IMR-90 (cell line): ENCODE measurements around the gene CHCHD4. TPM values are rescaled to one million over a fixed set of nuclear protein-coding genes. Genes with fewer than 3 reads are reported as not detected.

Experiments used
- ATAC-seq: fragments of 200-7000 bp; cut with Tn5 transposase; 2 replicates; pipeline ENCODE4 v1.9.1; 2020; ENCODE audit warnings: low read depth, mild to moderate bottlenecking, moderate library complexity
- BruUV-seq: library from RNA; stranded (reverse); fragments of 400-500 nt; replicated peaks from 2 replicates; lab custom pipeline; 2021; lab: Mats Ljungman, UMichigan
- CTCF ChIA-PET: fragments of 300-600 bp; formaldehyde crosslinking; extraction: SDS; loops from one replicate; lab custom pipeline; 2021; ENCODE audit warnings: antibody characterized with exemption; lab: Yijun Ruan, JAX
- POLR2A ChIA-PET: fragments of 300-600 bp; sonication (Branson Sonifier 250); formaldehyde crosslinking; loops from one replicate; lab custom pipeline; 2022; ENCODE audit warnings: antibody characterized with exemption; ENCODE audit not compliant: unreplicated experiment; lab: Charles Lee
- DNase-seq: peaks from one replicate; pipeline ENCODE4 v3.0.0; 2013
- H2AFZ ChIP-seq: replicated peaks from 2 replicates; pipeline ENCODE3; 2013; ENCODE audit warnings: low read length, mild to moderate bottlenecking; ENCODE audit not compliant: poor library complexity
- H2AK5ac ChIP-seq: 2 replicates; pipeline ENCODE4 v1.6.1; 2013; ENCODE audit warnings: low read depth, low read length, inconsistent platforms
- H2AK9ac ChIP-seq: replicated peaks from 2 replicates; pipeline ENCODE3; 2013; ENCODE audit warnings: mild to moderate bottlenecking, low read depth, low read length, moderate library complexity; ENCODE audit not compliant: poor library complexity
- H2BK120ac ChIP-seq: 2 replicates; pipeline ENCODE4 v1.6.1; 2013; ENCODE audit warnings: low read depth, low read length, inconsistent platforms
- H2BK15ac ChIP-seq: 3 replicates; pipeline ENCODE4 v1.6.1; 2013; ENCODE audit warnings: low read depth, low read length, inconsistent platforms
- H2BK20ac ChIP-seq: 2 replicates; pipeline ENCODE4 v1.6.1; 2013; ENCODE audit warnings: low read depth, mild to moderate bottlenecking, inconsistent platforms, low read length, moderate library complexity
- H2BK5ac ChIP-seq: 2 replicates; pipeline ENCODE4 v1.6.1; 2013; ENCODE audit warnings: mild to moderate bottlenecking, low read depth, low read length, inconsistent platforms; ENCODE audit not compliant: poor library complexity, severe bottlenecking
- H3K14ac ChIP-seq: replicated peaks from 2 replicates; pipeline ENCODE4 v1.6.1; 2013; ENCODE audit warnings: low read depth, low read length, inconsistent platforms
- H3K18ac ChIP-seq: 2 replicates; pipeline ENCODE4 v1.6.1; 2013; ENCODE audit warnings: low read depth, low read length, control low read depth
- H3K23ac ChIP-seq: 2 replicates; pipeline ENCODE4 v1.6.1; 2013; ENCODE audit warnings: low read depth, low read length, inconsistent platforms
- H3K27ac ChIP-seq: 2 replicates; pipeline ENCODE4 v1.5.1; 2013; ENCODE audit warnings: mild to moderate bottlenecking, control low read depth, low read length; ENCODE audit not compliant: insufficient read depth
- H3K27me3 ChIP-seq: 2 replicates; pipeline ENCODE4 v1.6.1; 2013; ENCODE audit warnings: low read length; ENCODE audit not compliant: control insufficient read depth, insufficient read depth
- H3K36me3 ChIP-seq: 2 replicates; pipeline ENCODE4 v1.6.1; 2013; ENCODE audit warnings: low read length, mixed read lengths; ENCODE audit not compliant: control insufficient read depth, insufficient read depth
- H3K4ac ChIP-seq: 2 replicates; pipeline ENCODE4 v1.6.1; 2013; ENCODE audit warnings: low read depth, low read length, inconsistent platforms
- H3K4me1 ChIP-seq: 2 replicates; pipeline ENCODE4 v1.6.1; 2013; ENCODE audit warnings: low read length, mixed read lengths; ENCODE audit not compliant: control insufficient read depth, insufficient read depth
- H3K4me2 ChIP-seq: 2 replicates; pipeline ENCODE4 v1.6.1; 2013; ENCODE audit warnings: low read depth, mild to moderate bottlenecking, control low read depth, low read length, moderate library complexity
- H3K4me3 ChIP-seq: 2 replicates; pipeline ENCODE4 v1.5.1; 2013; ENCODE audit warnings: low read depth, mild to moderate bottlenecking, control low read depth, low read length, moderate library complexity; ENCODE audit not compliant: insufficient read depth
- H3K56ac ChIP-seq: 2 replicates; pipeline ENCODE4 v1.6.1; 2013; ENCODE audit warnings: low read length, inconsistent platforms; ENCODE audit not compliant: insufficient read depth; ENCODE audit errors: extremely low read depth
- H3K79me1 ChIP-seq, 2 experiments: 2 replicates each; pipeline ENCODE4 v1.6.1; 2013; ENCODE audit warnings: low read length in 2 of 2, inconsistent platforms in 1 of 2, low read depth in 1 of 2
- H3K9ac ChIP-seq: 2 replicates; pipeline ENCODE4 v1.6.1; 2013; ENCODE audit warnings: low read depth, low read length, control low read depth
- H3K9me1 ChIP-seq: 2 replicates; pipeline ENCODE4 v1.6.1; 2013; ENCODE audit warnings: low read length, inconsistent platforms; ENCODE audit not compliant: insufficient read depth
- H3K9me3 ChIP-seq: 2 replicates; pipeline ENCODE4 v1.6.1; 2013; ENCODE audit warnings: low read length; ENCODE audit not compliant: control insufficient read depth, insufficient read depth
- H4K20me1 ChIP-seq: 2 replicates; pipeline ENCODE4 v1.6.1; 2013; ENCODE audit warnings: low read length, inconsistent platforms; ENCODE audit not compliant: insufficient read depth
- H4K5ac ChIP-seq: 2 replicates; pipeline ENCODE4 v1.6.1; 2013; ENCODE audit warnings: mild to moderate bottlenecking, low read depth, low read length, control low read depth
- H4K8ac ChIP-seq, 2 experiments: 2 replicates each; pipeline ENCODE4 v1.6.1; 2013; ENCODE audit warnings: low read depth in 2 of 2, low read length in 2 of 2, control low read depth in 1 of 2, inconsistent platforms in 1 of 2
- H4K91ac ChIP-seq: 2 replicates; pipeline ENCODE4 v1.6.1; 2013; ENCODE audit warnings: low read depth, low read length, inconsistent platforms; ENCODE audit not compliant: insufficient read depth
- BHLHE40 ChIP-seq: fragments of 150-350 bp; IDR thresholded peaks from 2 replicates; pipeline ENCODE4 v1.6.1; 2016; ENCODE audit warnings: mild to moderate bottlenecking, low read depth, low read length
- CEBPB ChIP-seq: IDR thresholded peaks from 2 replicates; pipeline ENCODE4 v1.6.1; 2012; ENCODE audit warnings: low read depth, low read length, improper control_type of control experiment
- CHD1 ChIP-seq: IDR thresholded peaks from 2 replicates; pipeline ENCODE4 v1.6.1; 2012; ENCODE audit warnings: low read depth, low read length, improper control_type of control experiment
- ELK1 ChIP-seq: fragments of 150-350 bp; IDR thresholded peaks from 2 replicates; pipeline ENCODE4 v1.6.1; 2016; ENCODE audit warnings: low read depth, mild to moderate bottlenecking, low read length, moderate library complexity, borderline replicate concordance
- FOS ChIP-seq: fragments of 150-350 bp; IDR thresholded peaks from 2 replicates; pipeline ENCODE4 v1.6.1; 2016; ENCODE audit warnings: low read depth, low read length
- MAZ ChIP-seq: IDR thresholded peaks from 2 replicates; pipeline ENCODE4 v1.6.1; 2012; ENCODE audit warnings: low read depth, mild to moderate bottlenecking, low read length, improper control_type of control experiment, moderate library complexity, borderline replicate concordance
- MXI1 ChIP-seq: IDR thresholded peaks from 2 replicates; pipeline ENCODE4 v1.6.1; 2012; ENCODE audit warnings: low read depth, mild to moderate bottlenecking, low read length, moderate library complexity, borderline replicate concordance
- RAD21 ChIP-seq: IDR thresholded peaks from 2 replicates; pipeline ENCODE4 v1.6.1; 2012; ENCODE audit warnings: low read length, improper control_type of control experiment
- RFX5 ChIP-seq: IDR thresholded peaks from 2 replicates; pipeline ENCODE4 v1.8.0; 2012; ENCODE audit warnings: low read depth, mild to moderate bottlenecking, low read length, moderate library complexity
- SMC3 ChIP-seq: fragments of 150-350 bp; IDR thresholded peaks from 2 replicates; pipeline ENCODE4 v1.6.1; 2016; ENCODE audit warnings: low read depth, mild to moderate bottlenecking, antibody characterized with exemption, low read length, moderate library complexity
- WGBS, 2 experiments: methylation state at CpG; one replicate each; pipeline versions ENCODE4 v1.1.5 to v1.1.7; 2013; ENCODE audit warnings: missing lambda C conversion rate in 2 of 2; ENCODE audit not compliant: insufficient read length in 1 of 2; ENCODE audit errors: extremely low coverage in 2 of 2; 5-methylcytosine and 5-hydroxymethylcytosine counted together
- dilution Hi-C: fragments of 300-500 bp; cut with HindIII; formaldehyde crosslinking; loops from one replicate; pipeline ENCODE4 v1.14.3; 2018; ENCODE audit warnings: low sequenced_read_pairs; ENCODE audit not compliant: unreplicated experiment
- in situ Hi-C: fragments of 300-500 bp; cut with MboI; formaldehyde crosslinking; loops from 3 replicates; pipeline ENCODE4 v1.14.3; 2019; ENCODE audit warnings: low sequenced_read_pairs, inconsistent platforms, mixed read lengths
- intact Hi-C: fragments of 100-400 bp; cut with micrococcal nuclease; formaldehyde crosslinking; loops from 2 replicates; pipeline ENCODE4 v1.10.0; 2022
- polyA plus RNA-seq, 3 experiments: library from polyadenylated mRNA; depleted of rRNA; stranded (reverse); fragments of >200 nt; gene quantifications; 2 replicates each; pipeline ENCODE4 v1.2.3, GENCODE V29; 2012; ENCODE audit warnings: low replicate concordance in 1 of 3
- total RNA-seq: library from RNA; depleted of rRNA; stranded (reverse); fragments of >200 nt; gene quantifications from 2 replicates; pipeline ENCODE4 v1.2.3, GENCODE V29; 2012

Gene CHCHD4
- total and polyA plus RNA-seq, 2 of the 4 experiments (the other 2 are of a cell fraction), result 9.0 to 9.8 TPM

GRCh38 chr3:14140668-14141067 lies 16.0 kb upstream of the CHCHD4 start:
- H3K9ac ChIP-seq, result no peak overlapping the region
- H3K4me3 ChIP-seq, result no peak overlapping the region
- H4K91ac ChIP-seq, result no peak overlapping the region
- H4K5ac ChIP-seq, result no peak overlapping the region
- H2BK120ac ChIP-seq, result no peak overlapping the region
- H3K79me1 ChIP-seq, result peaks cover 2 to 13% of the 10 kb centered on the region in 2 experiments; a peak in 2 of 4 replicates
- H3K9me1 ChIP-seq, result peaks cover 20% of the 10 kb centered on the region
- no peak overlapping the region for H2AK5ac ChIP-seq
- H2BK15ac ChIP-seq, result no peak overlapping the region
- H3K4ac ChIP-seq, result no peak overlapping the region
- H3K27me3 ChIP-seq, result no peaks in the 10 kb centered on the region
- CTCF ChIA-PET, result no interaction called here
- dilution Hi-C loops, result no loop called here
- no peak overlapping the region for H3K56ac ChIP-seq
- DNase-seq (no peak), ATAC-seq (no peak)
- no peak overlapping the region for H3K14ac ChIP-seq
- no peaks in the 10 kb centered on the region for H3K9me3 ChIP-seq
- no TSS peak for BruUV-seq
- intact Hi-C loops, result no loop called here
- H3K4me2 ChIP-seq, result no peak overlapping the region
- H2AFZ ChIP-seq, result no peak overlapping the region
- in situ Hi-C loops, result loop anchor here (25.0 kb wide), 1 partner anchor 103 kb away; no protein-coding TSS in a partner anchor
- H3K36me3 ChIP-seq, result peaks cover 55% of the 10 kb centered on the region
- no peak overlapping the region for H2AK9ac ChIP-seq
- H3K4me1 ChIP-seq, result peaks cover 23% of the 10 kb centered on the region
- H4K20me1 ChIP-seq, result peaks cover 7% of the 10 kb centered on the region
- H2BK5ac ChIP-seq, result no peak overlapping the region
- WGBS, 2 experiments, result 100% methylated on average over 1 of the region's 2 CpGs; no CpG with 5 or more reads in 1 of the 2 experiments
- H2BK20ac ChIP-seq, result no peak overlapping the region
- H3K27ac ChIP-seq, result no peak overlapping the region
- H3K23ac ChIP-seq, result no peak overlapping the region
- no peak overlapping the region for H4K8ac ChIP-seq
- no peak for TF ChIP-seq CEBPB
- TF ChIP-seq CHD1, result no peak
- no peak for TF ChIP-seq RFX5
- TF ChIP-seq BHLHE40, result no peak
- no peak for TF ChIP-seq MAZ
- no peak for TF ChIP-seq MXI1
- no peak for TF ChIP-seq FOS
- TF ChIP-seq ELK1, result no peak
- no peak for TF ChIP-seq SMC3
- no peak for TF ChIP-seq RAD21
- no peak overlapping the region for H3K18ac ChIP-seq
- POLR2A ChIA-PET, result no interaction called here
